Psoas muscle (tissue), 8 donors: ENCODE measurements around the gene ZDHHC5. TPM values are rescaled to one million over a fixed set of nuclear protein-coding genes. Genes with fewer than 3 reads are reported as not detected.

Experiments
- ATAC-seq, 4 donors: fragments of 200-7000 bp; cut with Tn5 transposase; one replicate each; pipeline ENCODE4 v1.9.1; 2020; ENCODE audit warnings: moderate library complexity in 3 of 4, mild to moderate bottlenecking in 2 of 4
- DNase-seq, 2 donors: peaks; one replicate each; pipeline ENCODE4 v3.0.0-alpha.2; 2020
- H3K27ac ChIP-seq: fragments of 200-600 bp; one replicate; pipeline ENCODE4 v1.8.0; 2022
- H3K27me3 ChIP-seq, 3 donors: fragments of 200-600 bp in 1 of 3; one replicate each; pipeline versions ENCODE4 v1.6.1 to v1.8.0; 2013 to 2022; ENCODE audit warnings: low read length in 2 of 3, mild to moderate bottlenecking in 2 of 3, moderate library complexity in 1 of 3; ENCODE audit not compliant: insufficient read depth in 3 of 3
- H3K36me3 ChIP-seq, 2 donors: fragments of 200-600 bp in 1 of 2; one replicate each; pipeline versions ENCODE4 v1.6.1 to v1.8.0; 2013 to 2022; ENCODE audit warnings: low read depth in 1 of 2, mild to moderate bottlenecking in 1 of 2, moderate library complexity in 1 of 2; ENCODE audit not compliant: insufficient read depth in 1 of 2
- H3K4me1 ChIP-seq: fragments of 200-600 bp; one replicate; pipeline ENCODE4 v1.8.0; 2022
- H3K4me3 ChIP-seq: fragments of 200-600 bp; one replicate; pipeline ENCODE4 v1.8.0; 2022; ENCODE audit warnings: mild to moderate bottlenecking
- H3K9me3 ChIP-seq: fragments of 200-600 bp; one replicate; pipeline ENCODE4 v1.8.0; 2022
- WGBS, 3 donors: extraction: QIAGEN DNeasy Blood & Tissue Kit; methylation state at CpG; one replicate each; pipeline versions ENCODE4 v1.1.6 to v1.1.7; 2013; 5-methylcytosine and 5-hydroxymethylcytosine counted together
- intact Hi-C, 2 donors: fragments of 100-400 bp; cut with DNase I; formaldehyde crosslinking; loops; one replicate each; pipeline versions ENCODE4 v1.11.0 to v1.14.2; 2022
- polyA plus RNA-seq, 3 donors: library from polyadenylated mRNA; stranded (reverse); fragments of 200-250 nt; gene quantifications; one replicate each; pipeline ENCODE4 v1.2.3, GENCODE V29; 2013
- total RNA-seq, 4 donors: library from RNA; stranded (reverse); fragmentation: NEBNext Ultra II Directional in 2 of 4; extraction: Animal tissue kit (Norgen Biotek cat#: 25700) in 2 of 4; gene quantifications; one replicate each; pipeline versions ENCODE4 v1.2.1 to v1.2.4, GENCODE V29; 2021 to 2023
- TF ChIP-seq, protein P1 (sequence below): fragments of 200-600 bp; IDR thresholded peaks from one replicate; pipeline ENCODE4 v1.8.0; 2022; ENCODE audit warnings: antibody characterized with exemption
- donor health status: healthy with polysubstance abuse.
- donor health status: DM: no; HTN: no; CAD: no; lungs with moderate emphysema.
- donor health status: Bipolar disorder and iron deficiency.
- donor health status: healthy.
- donor health status: DM: yes; HTN: yes; CAD: no.
- donor health status: DM: no; HTN: no; CAD: no.
- donor health status: DM: no; HTN: no; CAD: no.
- donor health status: DM: yes; HTN: yes; CAD: no.

The ZDHHC5 gene
- total and polyA plus RNA-seq, 7 donors, result 32.4 to 63.6 (median 58.0) TPM

DNA sequence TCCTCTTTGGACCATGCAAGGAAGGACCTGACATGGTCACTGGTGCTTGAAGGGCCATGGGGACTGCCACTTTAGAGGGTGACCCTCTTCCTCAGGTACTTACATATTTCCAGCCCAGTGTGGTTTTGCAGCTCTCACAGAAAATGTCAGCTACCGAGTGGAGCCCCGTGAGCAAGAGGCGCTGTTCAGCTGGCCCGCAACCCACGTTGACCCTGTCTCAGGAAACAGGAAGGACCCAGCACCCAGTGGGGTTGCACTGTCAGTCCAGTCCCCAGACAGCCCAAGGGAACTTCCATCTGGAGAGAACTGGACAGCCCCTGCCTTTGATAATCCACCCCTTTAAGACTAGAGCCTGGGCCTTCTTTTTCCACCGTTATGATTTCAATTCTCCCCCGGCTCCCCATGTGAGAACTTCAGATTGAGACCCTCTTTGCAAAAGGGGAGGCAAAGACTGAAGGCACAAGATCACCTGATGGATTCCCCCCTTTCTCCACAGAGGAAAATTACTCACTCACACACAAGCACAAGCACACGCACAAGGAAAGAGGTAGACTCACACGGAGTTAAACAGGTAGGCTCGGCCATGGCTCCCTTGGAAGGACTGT is 21.6 kb upstream of the ZDHHC5 start:
- ATAC-seq, result no peak
- Histone ChIP-seq H3K4me3 (no peak overlapping the region), H3K27me3 (peaks cover 0 to 48% (median 30%) of the 10 kb centered on the region in 3 donors), H3K27ac (no peak overlapping the region), H3K9me3 (no peaks in the 10 kb centered on the region), H3K36me3 (no peaks in the 10 kb centered on the region), H3K4me1 (peaks cover 8% of the 10 kb centered on the region)
- no peak for DNase-seq
- WGBS, 3 donors, result 34 to 38% (median 37%) methylated on average over 10 of the region's 10 CpGs
- TF ChIP-seq, protein P1, sequence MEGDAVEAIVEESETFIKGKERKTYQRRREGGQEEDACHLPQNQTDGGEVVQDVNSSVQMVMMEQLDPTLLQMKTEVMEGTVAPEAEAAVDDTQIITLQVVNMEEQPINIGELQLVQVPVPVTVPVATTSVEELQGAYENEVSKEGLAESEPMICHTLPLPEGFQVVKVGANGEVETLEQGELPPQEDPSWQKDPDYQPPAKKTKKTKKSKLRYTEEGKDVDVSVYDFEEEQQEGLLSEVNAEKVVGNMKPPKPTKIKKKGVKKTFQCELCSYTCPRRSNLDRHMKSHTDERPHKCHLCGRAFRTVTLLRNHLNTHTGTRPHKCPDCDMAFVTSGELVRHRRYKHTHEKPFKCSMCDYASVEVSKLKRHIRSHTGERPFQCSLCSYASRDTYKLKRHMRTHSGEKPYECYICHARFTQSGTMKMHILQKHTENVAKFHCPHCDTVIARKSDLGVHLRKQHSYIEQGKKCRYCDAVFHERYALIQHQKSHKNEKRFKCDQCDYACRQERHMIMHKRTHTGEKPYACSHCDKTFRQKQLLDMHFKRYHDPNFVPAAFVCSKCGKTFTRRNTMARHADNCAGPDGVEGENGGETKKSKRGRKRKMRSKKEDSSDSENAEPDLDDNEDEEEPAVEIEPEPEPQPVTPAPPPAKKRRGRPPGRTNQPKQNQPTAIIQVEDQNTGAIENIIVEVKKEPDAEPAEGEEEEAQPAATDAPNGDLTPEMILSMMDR, result no peak
- intact Hi-C loops, result loop anchor here in 1 of 2 donors (5.0 kb wide), 1 partner anchor 299 kb away; no protein-coding TSS in a partner anchor

DNA sequence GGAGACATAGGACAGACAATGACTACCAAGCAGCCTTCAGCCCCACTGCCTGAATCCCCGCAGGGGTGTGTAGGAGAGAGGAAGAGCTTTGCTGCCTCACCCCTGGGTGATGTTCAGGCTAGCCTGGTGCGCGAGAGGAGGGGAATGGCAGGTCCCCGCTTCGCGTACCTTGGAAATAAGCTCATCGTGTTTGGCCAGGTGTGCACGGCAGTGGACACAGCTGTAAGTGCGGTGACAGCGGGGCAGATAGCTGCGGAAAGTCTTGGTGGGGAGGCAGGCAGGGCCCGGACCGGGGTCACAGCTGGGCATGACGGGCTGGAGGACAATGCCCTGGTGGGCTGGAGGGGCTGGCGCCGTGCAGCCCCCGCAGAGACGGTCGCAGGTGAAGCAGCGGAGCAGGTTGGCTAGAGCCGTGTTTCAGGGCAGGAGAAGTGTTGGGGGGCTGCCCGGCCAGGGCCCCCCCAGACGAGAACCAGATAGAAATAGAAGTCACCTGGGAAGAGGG is 21.1 kb upstream of the ZDHHC5 start:
- 7 to 10% (median 7%) methylated on average over 22 to 23 of the region's 23 CpGs for WGBS, 3 donors
- ATAC-seq (no peak), DNase-seq (no peak)
- Histone ChIP-seq H3K36me3 (no peaks in the 10 kb centered on the region), H3K4me3 (no peak overlapping the region), H3K4me1 (peaks cover 8% of the 10 kb centered on the region), H3K27me3 (peaks cover 0 to 48% (median 30%) of the 10 kb centered on the region in 3 donors), H3K9me3 (no peaks in the 10 kb centered on the region), H3K27ac (no peak overlapping the region)
- intact Hi-C loops, result loop anchor here in 1 of 2 donors (5.0 kb wide), 1 partner anchor 300 kb away; no protein-coding TSS in a partner anchor
- TF ChIP-seq, protein P1, result no peak

DNA sequence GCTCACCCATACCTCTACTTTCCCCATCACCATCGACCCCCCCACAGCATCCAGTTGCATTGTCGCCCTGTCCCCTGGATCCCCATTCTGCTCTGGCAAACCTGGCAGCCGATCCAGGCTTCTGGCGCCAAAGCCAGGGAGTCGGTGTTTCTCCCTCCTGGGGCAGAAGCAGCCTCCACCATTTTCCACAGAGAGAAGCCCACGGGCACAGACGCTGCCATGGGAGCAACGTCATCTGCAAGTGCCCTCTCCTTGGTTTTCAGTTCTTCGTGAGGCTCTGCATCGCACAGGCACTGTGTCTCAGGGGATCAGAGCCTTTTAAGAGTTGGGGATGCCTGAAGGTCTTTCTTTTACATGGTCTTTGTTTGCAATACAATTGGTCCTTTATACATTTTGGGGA is 20.5 kb upstream of the ZDHHC5 start:
- TF ChIP-seq, protein P1, result no peak
- H3K36me3 ChIP-seq, result no peaks in the 10 kb centered on the region
- no peaks in the 10 kb centered on the region for H3K9me3 ChIP-seq
- no peak overlapping the region for H3K4me3 ChIP-seq
- no peak overlapping the region for H3K27ac ChIP-seq
- intact Hi-C loops, result loop anchor here in 1 of 2 donors (5.0 kb wide), 1 partner anchor 300 kb away; no protein-coding TSS in a partner anchor
- peaks cover 0 to 48% (median 30%) of the 10 kb centered on the region in 3 donors for H3K27me3 ChIP-seq
- 1 to 4% (median 3%) methylated on average over 10 of the region's 10 CpGs for WGBS, 3 donors
- ATAC-seq, result no peak
- no peak for DNase-seq
- H3K4me1 ChIP-seq, result peaks cover 8% of the 10 kb centered on the region

DNA sequence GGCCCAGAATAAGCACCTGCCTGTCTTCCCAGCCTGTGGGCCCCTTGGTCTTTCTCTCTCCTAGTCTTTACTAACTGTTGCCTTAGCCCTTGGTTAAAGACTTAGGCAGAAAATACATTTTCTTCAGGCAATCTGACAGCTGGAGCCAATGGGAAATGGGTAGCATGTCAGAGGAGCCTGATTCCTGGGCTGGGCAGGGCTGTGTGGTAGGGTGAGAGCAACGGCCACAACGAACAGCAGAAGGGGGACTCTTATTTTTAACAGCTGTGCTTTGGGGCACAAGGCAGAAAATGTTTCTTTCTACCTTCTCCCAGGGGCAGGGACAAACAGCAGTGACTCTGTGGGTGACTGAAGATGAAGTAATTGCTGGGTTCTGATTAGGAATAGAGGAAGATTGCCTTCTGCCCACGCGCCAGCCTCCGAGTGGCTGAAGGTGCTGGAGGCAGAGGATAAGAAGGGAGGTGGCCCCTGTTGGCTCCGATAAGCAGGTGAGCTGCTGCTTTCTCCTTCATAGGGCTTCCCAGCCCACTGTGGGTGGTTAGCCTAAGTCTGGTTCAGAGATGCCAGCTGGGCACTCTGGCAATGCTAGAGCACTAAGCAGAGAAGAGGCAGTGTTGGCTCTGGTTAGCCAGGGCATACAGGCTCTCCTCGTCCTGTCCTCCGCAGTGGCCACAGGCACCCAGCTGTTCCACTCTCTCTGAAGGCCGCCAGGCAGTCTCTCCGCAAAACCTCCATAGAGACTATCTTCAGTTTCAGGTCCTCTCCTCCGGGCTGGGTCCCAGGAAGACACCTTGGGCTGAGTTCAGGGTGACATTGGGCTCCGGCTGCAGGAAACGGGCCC is 19.7 kb upstream of the ZDHHC5 start:
- no peak for DNase-seq

More for the DNA sequence above, 19.7 kb upstream of the ZDHHC5 start:
- H3K36me3 ChIP-seq, result no peaks in the 10 kb centered on the region
- H3K9me3 ChIP-seq, result no peaks in the 10 kb centered on the region
- peaks cover 8% of the 10 kb centered on the region for H3K4me1 ChIP-seq
- no peak overlapping the region for H3K4me3 ChIP-seq
- no peak for ATAC-seq
- TF ChIP-seq, protein P1, result no peak
- intact Hi-C loops, result loop anchor here in 1 of 2 donors (5.0 kb wide), 1 partner anchor 301 kb away; no protein-coding TSS in a partner anchor
- 5 to 8% (median 7%) methylated on average over 13 of the region's 13 CpGs for WGBS, 3 donors
- H3K27ac ChIP-seq, result no peak overlapping the region
- peaks cover 0 to 48% (median 30%) of the 10 kb centered on the region in 3 donors for H3K27me3 ChIP-seq
